GM12892 (cell line): ENCODE data around the gene DOCK6.

Source experiments
- DNase-seq: peaks from one replicate; pipeline ENCODE4 v3.0.0; 2011; ENCODE audit not compliant: insufficient read length
- FAIRE-seq: peaks from 2 replicates; lab custom pipeline; 2011; peaks lifted over from hg19 to GRCh38; lab: Jason Lieb, UNC
- POLR2A ChIP-seq: IDR thresholded peaks from 2 replicates; pipeline ENCODE4 v1.6.1; 2011; ENCODE audit warnings: low read depth, low read length, control low read depth
- POLR2AphosphoS5 ChIP-seq: IDR thresholded peaks from 2 replicates; pipeline ENCODE4 v1.6.1; 2011; ENCODE audit warnings: low read depth, low read length, control low read depth
- TAF1 ChIP-seq: IDR thresholded peaks from 2 replicates; pipeline ENCODE4 v1.6.1; 2011; ENCODE audit warnings: low read depth, mild to moderate bottlenecking, control low read depth, low read length, borderline replicate concordance

Gene DOCK6

DNA sequence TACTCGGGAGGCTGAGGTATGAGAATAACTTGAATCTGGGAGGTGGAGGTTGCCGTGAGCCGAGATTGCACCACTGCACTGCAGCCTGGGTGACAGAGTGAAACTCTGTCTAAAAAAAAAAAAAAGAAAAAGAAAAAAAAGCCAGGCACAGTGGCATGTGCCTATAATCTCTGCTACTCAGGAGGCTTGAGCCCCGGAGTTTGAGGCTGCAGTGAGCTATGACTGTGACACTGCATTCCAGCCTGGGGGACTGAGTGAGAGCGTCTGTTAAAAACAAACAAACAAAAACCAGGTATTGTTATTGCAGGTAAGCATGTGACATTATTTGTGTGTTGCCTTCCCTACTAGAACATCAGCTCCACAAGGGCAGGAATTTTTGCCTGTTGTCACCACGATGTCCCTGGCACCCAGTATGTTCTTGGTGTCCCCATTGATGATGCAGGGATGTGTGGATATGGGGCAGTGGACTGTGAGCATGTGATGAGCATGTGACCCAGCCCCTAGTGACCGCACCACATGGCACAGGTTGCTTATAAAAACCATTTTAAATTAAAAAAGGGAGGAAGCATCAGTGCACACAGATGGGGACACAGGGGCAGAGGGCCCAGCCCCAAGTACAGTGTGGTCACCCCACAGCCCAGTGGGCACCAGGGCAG is 63.4 kb downstream of the DOCK6 start:
- DNase-seq (no peak), FAIRE-seq (no peak)
- TF ChIP-seq POLR2A = no peak
- TF ChIP-seq TAF1 = no peak
- TF ChIP-seq POLR2AphosphoS5 = no peak

DNA sequence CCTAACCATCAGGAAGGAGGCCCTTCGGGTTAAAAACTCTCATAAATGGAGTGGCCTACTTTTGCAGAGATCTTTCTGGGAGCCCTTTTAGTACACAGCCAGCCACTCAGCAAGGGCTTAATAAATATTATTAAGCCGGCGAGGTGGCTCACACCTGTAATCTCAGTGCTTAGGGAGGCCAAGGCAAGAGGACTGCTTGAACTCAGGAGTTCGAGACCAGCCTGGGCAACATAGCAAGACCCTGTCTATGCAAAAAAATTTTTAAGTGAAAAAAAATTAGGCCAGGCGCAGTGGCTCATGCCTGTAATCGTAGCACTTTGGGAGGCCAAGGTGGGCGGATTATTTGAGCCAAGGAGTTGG is 64.2 kb downstream of the DOCK6 start:
- FAIRE-seq (no peak), DNase-seq (no peak)
- no peak for TF ChIP-seq POLR2AphosphoS5
- TF ChIP-seq TAF1 = no peak
- no peak for TF ChIP-seq POLR2A

DNA sequence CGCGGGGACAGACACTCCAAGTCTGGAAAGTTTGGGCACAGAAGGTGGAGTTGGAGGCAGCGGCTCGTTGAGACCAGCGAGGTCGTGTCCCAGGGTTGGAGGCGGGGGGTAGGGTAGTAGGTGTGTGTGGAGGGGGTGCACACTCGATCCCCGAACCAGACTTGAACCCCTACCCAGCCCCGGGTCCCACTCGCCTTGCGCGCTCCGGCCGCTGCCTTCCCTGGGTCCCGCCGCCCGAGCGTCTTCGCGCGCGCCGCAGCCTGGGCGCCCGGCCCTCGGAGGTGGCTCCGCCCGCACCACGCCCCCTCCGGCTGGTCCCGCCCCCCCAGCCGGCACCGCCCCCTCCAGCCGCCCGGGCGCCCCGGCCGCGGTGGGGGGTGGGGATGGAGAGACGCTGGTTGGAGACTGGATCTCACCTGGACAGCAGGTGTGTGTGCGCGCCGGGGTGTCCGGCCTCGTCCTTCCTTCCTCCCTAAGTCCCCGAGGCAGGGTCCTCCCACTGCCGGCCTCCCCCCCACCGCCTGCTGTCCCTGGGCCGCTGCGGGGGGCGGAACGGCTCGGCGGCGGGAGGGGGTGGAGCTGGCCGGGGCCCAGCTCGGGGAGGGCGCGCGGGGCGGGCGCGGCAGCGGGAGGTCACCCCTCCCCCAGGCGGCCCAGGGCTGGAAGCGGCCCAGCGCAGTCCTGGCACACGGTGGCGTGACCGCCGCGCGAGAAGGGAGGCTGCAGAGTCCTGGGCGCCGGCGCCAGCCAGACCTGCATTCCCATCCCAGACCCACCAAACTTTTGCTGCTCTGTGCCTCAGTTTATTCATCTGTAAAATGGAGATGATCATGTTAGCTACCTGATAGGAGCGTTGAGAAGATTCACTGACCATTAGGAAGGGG is 64.8 kb downstream of the DOCK6 start, which contains the start of gene KANK2:
TSS of gene KANK2 (minus strand) at position 255 of the 884 bp plus-strand sequence. CDS start 3,034 bp downstream, outside the sequence.
- FAIRE-seq (peak; percentile 94), DNase-seq (peak; percentile 99)
- no peak; the same call in 1 of the 2 replicates for TF ChIP-seq POLR2A
- no peak for TF ChIP-seq TAF1
- TF ChIP-seq POLR2AphosphoS5 = no peak

DNA sequence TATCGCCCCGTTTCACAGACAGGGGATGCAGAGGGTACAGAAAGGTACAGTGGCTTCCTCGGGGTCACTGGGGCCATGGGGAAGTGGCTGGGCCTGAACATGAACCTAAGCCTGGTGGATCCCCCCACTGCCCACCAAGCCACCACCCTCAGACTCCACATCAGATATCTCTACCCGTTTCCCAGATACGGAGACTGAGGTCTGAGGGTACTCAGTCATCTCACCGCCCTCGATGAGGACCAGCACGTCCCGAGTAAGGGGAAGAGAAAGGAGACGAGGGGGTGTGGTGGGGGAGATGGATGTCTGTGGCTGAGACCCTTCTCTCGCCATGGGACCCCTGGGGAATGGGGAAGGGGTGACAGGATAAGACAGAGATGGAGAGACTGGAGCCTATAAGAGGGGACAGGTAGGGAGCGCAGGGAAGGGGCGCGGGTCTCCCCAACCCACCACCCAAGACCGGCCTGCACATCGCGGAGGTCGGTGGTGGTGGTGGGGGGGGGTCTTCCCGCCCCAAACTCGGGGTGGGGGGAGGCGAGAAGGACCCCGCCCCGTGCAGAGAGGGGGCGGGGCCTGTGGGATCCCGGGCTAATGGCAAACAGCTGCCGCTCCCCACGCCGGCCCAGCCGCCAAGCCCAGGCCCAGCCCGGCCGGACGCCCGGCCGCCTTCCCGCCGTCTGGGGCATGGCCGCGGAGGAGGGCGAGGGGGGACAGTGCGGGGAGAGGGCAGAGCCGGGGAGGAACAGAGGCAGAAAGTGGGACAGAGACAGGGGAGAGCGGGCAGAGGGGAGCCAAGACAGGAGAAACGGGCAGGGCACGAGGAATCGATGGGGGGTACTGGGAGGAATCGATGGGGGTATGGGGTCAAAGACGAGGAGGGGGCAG is 65.7 kb downstream of the DOCK6 start:
- TF ChIP-seq TAF1 = no peak
- no peak for TF ChIP-seq POLR2A
- no peak for TF ChIP-seq POLR2AphosphoS5
- FAIRE-seq = no peak
- DNase-seq = no peak

DNA sequence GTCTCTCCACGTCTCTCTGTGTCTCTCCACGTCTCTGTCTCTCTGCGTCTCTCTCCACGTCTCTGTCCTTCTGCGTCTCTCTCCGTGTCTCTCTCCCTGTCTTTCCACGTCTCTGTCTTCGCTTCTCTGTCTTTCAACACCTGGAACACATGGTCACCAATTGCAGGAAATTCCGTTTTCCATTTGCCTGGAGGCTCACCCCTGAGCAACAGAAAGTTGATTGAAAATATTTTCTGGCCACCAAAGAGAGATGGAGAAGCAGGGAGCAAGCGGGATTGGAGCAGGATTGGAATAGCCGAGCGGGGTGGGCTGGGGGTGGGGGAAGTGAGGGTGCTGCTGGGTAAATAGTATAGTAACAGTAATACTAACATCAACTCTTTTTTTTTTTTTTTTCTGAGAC is 66.6 kb downstream of the DOCK6 start:
- TF ChIP-seq POLR2A = no peak
- TF ChIP-seq POLR2AphosphoS5 = no peak
- TF ChIP-seq TAF1 = no peak
- no peak for FAIRE-seq
- no peak for DNase-seq

DNA sequence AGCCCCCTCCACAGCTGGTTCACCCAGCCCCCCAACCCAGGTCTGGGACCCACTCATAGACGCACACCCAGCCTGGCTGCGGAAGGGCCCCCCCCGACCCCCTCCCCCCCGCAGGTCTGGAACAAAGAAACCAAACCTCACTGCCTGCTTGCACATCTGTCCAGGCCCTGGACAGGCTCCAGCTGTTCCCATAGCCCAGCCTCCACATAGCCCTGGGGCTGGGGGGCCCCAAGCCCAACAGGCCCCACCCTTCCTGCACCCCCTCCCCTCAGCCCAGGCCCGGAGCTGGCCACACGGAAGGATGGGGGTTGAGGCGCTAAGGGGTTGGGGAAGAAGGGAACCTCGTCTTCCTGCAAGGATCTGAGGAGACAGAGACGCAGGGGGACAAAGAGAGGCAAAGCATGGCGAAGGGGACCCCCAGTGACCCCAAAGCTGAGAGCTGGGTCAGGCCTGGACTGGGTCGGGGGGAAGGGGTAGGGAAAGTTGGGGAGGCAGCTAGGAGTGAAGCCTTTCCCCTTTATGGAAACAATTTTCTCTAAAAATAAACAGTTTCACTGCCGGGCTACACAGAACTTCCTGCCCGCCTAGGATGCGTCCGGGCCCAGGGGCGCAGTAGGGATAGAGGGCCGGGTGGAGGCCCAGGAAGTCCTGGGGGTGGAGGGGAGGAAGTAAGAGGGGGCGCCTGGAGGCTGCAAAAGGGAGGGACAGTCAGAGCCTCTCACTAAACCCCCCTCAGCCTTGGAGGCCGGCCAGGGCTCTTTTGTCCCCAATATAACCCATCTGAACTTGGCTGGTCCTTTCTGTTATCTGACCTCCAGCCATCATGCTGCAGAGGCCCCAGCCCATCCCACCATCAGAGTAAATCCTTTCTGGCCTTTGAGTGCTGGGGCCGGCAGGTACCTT is 67.4 kb downstream of the DOCK6 start:
- FAIRE-seq = no peak
- no peak for DNase-seq
- TF ChIP-seq POLR2AphosphoS5 = no peak
- TF ChIP-seq TAF1 = no peak
- TF ChIP-seq POLR2A = no peak

DNA sequence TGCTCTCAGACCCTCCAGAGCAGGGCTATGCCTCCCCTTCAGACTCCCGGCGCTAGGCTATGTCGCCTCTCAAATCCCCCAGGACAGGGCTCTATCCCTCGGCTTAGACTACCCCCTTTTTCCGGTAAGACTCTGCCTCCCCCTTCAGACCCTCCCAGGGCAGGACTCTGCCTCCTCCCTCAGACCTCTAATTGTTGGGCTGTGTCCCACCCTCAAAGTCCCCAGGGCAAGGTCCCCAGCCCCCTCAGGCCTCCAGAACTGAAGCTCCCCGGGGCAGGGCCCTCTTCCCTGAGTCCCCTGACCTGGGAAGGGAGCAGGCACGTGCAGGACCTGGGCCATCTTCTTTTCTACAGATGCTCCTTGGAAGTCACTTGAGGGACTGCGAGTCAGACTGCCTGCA is 68.2 kb downstream of the DOCK6 start:
- DNase-seq = no peak
- TF ChIP-seq POLR2AphosphoS5 = no peak
- no peak for TF ChIP-seq TAF1
- TF ChIP-seq POLR2A = no peak
- FAIRE-seq = no peak

DNA sequence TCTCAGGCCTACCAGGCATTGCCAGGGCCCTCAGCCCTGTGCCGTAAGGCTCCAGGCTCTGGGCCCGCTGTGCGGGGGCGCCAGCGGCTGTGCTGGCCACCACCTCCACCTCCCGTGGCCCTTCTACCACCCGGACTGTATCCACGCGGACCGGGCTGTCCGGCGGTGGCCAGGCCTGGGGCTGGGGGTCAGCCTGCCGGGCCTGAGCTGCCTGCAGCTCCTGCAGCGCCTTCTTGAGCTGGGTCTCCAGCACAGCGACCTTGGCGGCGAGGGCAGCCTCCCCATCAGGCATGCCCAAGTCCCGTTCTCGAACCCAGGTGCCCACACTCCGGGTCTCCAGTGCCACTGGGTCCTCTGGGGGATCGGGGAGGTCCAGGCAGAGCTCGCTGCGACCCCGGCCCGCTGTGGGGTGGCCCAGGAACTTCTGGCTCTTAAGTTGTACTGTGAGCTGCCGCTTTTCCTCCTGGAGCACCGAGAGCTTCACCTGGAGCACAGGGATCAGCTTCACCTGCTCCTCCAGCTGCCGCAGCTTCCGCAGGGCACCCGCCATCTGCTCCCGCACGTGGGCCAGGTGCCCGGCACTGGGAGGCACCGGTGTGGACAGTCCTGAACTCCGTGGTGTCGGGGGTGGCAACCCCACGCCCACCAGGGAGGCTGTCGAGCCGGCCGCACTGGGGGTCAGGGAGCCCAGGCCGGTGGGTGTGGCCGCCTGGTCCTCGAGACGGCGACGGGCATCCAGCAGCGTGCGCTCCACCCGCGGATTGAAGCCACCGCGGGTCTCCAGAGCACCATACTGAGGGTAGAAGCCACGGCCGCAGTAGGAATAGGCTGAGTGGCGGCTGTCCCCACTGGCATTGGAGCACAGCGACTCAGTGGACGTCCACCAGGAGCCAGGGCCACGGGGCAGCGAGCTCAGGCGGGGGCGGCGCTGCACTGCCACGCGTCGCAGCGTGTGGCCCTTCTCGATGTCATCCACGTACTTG is 69.1 kb downstream of the DOCK6 start:
- no peak for FAIRE-seq

DNA sequence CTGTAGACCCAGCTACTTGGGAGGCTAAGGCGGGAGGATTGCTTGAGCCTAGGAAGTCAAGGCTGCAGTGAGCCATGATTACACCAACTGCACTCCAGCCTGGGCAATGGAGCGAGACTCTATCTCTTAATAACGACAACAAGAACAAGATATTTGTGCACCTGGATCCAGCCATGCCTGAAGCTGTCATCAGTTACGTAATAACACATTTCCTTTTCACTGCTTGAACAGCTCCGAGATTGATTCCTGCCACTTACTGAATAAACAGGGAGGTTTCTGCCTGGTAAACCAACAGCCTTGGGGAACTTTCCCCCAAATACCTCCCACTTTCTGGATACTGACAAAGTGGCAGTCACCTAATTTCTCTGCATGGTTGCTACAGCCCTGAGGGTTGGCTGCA is 70.4 kb downstream of the DOCK6 start:
- FAIRE-seq (peak; percentile 17), DNase-seq (no peak)
- TF ChIP-seq POLR2A = no peak
- TF ChIP-seq TAF1 = no peak
- TF ChIP-seq POLR2AphosphoS5 = no peak

More for the DNA sequence above, 69.1 kb downstream of the DOCK6 start:
- no peak for TF ChIP-seq POLR2AphosphoS5
- no peak for TF ChIP-seq TAF1
- no peak for TF ChIP-seq POLR2A
- no peak for DNase-seq
